ENCODE measurements around the gene CNOT6. TPM values are rescaled to one million over a fixed set of nuclear protein-coding genes. Genes with fewer than 3 reads are reported as not detected.

CNOT6 gene
- total RNA-seq, 1 experiment from 2014 or later = 60.9 TPM

DNA sequence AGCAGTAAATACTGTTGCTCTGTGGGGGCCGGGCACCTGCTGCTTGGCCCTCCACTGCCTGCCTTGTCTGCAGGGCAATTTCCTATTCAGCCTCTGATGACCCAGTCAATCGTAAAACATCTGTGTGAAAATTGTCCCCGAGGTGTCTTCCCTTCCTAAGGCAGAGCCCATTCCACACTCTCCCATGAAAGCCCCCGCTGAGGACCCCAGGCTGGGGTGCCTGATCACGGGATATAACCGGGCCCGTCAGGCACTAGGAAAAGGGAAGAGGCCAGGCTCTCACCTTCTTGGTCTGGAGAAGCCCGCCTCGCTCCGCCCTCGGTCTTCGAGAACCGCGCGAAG, 124.3 kb downstream of the CNOT6 start:
- Histone ChIP-seq H3K36me3 (ENCODE audit: insufficient read depth, low read length, poor library complexity, severe bottlenecking) (no peaks in the 10 kb centered on the region), H3K27me3 (replicated peaks; ENCODE audit: insufficient read depth, low read depth, low read length, poor library complexity) (no peaks in the 10 kb centered on the region), H3K27ac (ENCODE audit: low read depth, low read length, poor library complexity, severe bottlenecking) (peak overlapping the region; percentile 8), H3K9me3 (ENCODE audit: low read depth, low read length, poor library complexity, severe bottlenecking) (no peaks in the 10 kb centered on the region), H3K4me3 (ENCODE audit: low read depth, low read length, poor library complexity, severe bottlenecking) (peak overlapping the region; percentile 51), H3K4me1 (ENCODE audit: insufficient read depth, low read length, poor library complexity, severe bottlenecking) (peaks cover 7% of the 10 kb centered on the region)
- no peak for DNase-seq (ENCODE audit: low spot score)
- CTCF ChIA-PET = interaction anchor here (0.7 to 1.2 kb wide), 3 partner anchors 12 to 593 kb away, joined by 3 to 4 read pairs (median 4); no protein-coding TSS in a partner anchor
- BruUV-seq (replicated peaks) = no TSS peak
- TF ChIP-seq EZH2 (IDR thresholded peaks at IDR 0.05; ENCODE audit: borderline replicate concordance, low read depth, low read length, poor library complexity, severe bottlenecking) = no peak
- TF ChIP-seq, protein P1, sequence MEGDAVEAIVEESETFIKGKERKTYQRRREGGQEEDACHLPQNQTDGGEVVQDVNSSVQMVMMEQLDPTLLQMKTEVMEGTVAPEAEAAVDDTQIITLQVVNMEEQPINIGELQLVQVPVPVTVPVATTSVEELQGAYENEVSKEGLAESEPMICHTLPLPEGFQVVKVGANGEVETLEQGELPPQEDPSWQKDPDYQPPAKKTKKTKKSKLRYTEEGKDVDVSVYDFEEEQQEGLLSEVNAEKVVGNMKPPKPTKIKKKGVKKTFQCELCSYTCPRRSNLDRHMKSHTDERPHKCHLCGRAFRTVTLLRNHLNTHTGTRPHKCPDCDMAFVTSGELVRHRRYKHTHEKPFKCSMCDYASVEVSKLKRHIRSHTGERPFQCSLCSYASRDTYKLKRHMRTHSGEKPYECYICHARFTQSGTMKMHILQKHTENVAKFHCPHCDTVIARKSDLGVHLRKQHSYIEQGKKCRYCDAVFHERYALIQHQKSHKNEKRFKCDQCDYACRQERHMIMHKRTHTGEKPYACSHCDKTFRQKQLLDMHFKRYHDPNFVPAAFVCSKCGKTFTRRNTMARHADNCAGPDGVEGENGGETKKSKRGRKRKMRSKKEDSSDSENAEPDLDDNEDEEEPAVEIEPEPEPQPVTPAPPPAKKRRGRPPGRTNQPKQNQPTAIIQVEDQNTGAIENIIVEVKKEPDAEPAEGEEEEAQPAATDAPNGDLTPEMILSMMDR (conservative IDR thresholded peaks at IDR 0.05; ENCODE audit: low read depth, low read length) = no peak
- POLR2A ChIA-PET (ENCODE audit: low non-redundant PET) = no interaction called here
- intact Hi-C loops (cut with micrococcal nuclease; ENCODE audit: unreplicated experiment) = no loop called here

- no TSS peak for BruUV-seq (replicated peaks)
- Histone ChIP-seq H3K27ac (ENCODE audit: low read depth, low read length, poor library complexity, severe bottlenecking) (peak overlapping the region; percentile 8), H3K9me3 (ENCODE audit: low read depth, low read length, poor library complexity, severe bottlenecking) (no peaks in the 10 kb centered on the region), H3K4me3 (ENCODE audit: low read depth, low read length, poor library complexity, severe bottlenecking) (peak overlapping the region; percentile 51), H3K4me1 (ENCODE audit: insufficient read depth, low read length, poor library complexity, severe bottlenecking) (peaks cover 12% of the 10 kb centered on the region), H3K36me3 (ENCODE audit: insufficient read depth, low read length, poor library complexity, severe bottlenecking) (no peaks in the 10 kb centered on the region), H3K27me3 (replicated peaks; ENCODE audit: insufficient read depth, low read depth, low read length, poor library complexity) (no peaks in the 10 kb centered on the region)
- ChIA-PET CTCF (interaction anchor here (0.7 to 1.2 kb wide), 3 partner anchors 12 to 593 kb away, joined by 3 to 4 read pairs (median 4); no protein-coding TSS in a partner anchor), POLR2A (ENCODE audit: low non-redundant PET) (no interaction called here)
- intact Hi-C loops (cut with micrococcal nuclease; ENCODE audit: unreplicated experiment) = no loop called here
- TF ChIP-seq, protein P1 (conservative IDR thresholded peaks at IDR 0.05; ENCODE audit: low read depth, low read length) = peak; percentile 67
- TF ChIP-seq EZH2 (IDR thresholded peaks at IDR 0.05; ENCODE audit: borderline replicate concordance, low read depth, low read length, poor library complexity, severe bottlenecking) = no peak
- peak; percentile 71 for DNase-seq (ENCODE audit: low spot score)
Measured at GRCh38 chr5:180618829-180619562, 124.8 kb downstream of the CNOT6 start.

DNA sequence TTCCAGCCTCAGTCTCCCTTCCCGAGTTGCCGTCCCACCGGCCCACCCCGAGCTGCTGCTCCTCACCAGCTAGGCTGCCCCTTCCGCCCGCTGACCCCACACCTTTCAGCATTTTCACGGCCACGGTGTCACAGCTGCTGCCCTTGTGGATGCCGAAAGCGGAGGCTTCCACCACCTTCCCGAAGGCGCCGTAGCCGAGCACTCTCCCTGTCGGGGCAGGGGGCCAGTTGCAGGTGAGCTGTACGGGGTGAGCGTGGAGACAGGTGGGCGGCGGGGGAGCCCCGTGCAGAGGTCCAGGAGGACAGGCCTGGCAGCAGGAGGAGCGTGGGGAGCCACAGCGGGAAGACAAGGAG, 125.4 kb downstream of the CNOT6 start:
- Histone ChIP-seq H3K9me3 (ENCODE audit: low read depth, low read length, poor library complexity, severe bottlenecking) (no peaks in the 10 kb centered on the region), H3K27me3 (replicated peaks; ENCODE audit: insufficient read depth, low read depth, low read length, poor library complexity) (no peaks in the 10 kb centered on the region), H3K27ac (ENCODE audit: low read depth, low read length, poor library complexity, severe bottlenecking) (no peak overlapping the region), H3K4me1 (ENCODE audit: insufficient read depth, low read length, poor library complexity, severe bottlenecking) (peaks cover 12% of the 10 kb centered on the region), H3K4me3 (ENCODE audit: low read depth, low read length, poor library complexity, severe bottlenecking) (peak overlapping the region; percentile 51), H3K36me3 (ENCODE audit: insufficient read depth, low read length, poor library complexity, severe bottlenecking) (no peaks in the 10 kb centered on the region)
- TF ChIP-seq, protein P1 (conservative IDR thresholded peaks at IDR 0.05; ENCODE audit: low read depth, low read length) = no peak
- TF ChIP-seq EZH2 (IDR thresholded peaks at IDR 0.05; ENCODE audit: borderline replicate concordance, low read depth, low read length, poor library complexity, severe bottlenecking) = no peak
- intact Hi-C loops (cut with micrococcal nuclease; ENCODE audit: unreplicated experiment) = no loop called here
- DNase-seq (ENCODE audit: low spot score) = no peak
- POLR2A ChIA-PET (ENCODE audit: low non-redundant PET) = no interaction called here
- CTCF ChIA-PET = interaction anchor here (1.1 to 1.2 kb wide), 2 partner anchors 13 to 99 kb away, joined by 3 to 4 read pairs; no protein-coding TSS in a partner anchor
- BruUV-seq (replicated peaks) = no TSS peak
